H9 (cell line): Measurements from ENCODE around the gene PEX14. TPM values are rescaled to one million over a fixed set of nuclear protein-coding genes. Genes with fewer than 3 reads are reported as not detected.

Experiments
- DNase-seq: peaks from one replicate; pipeline ENCODE4 v3.0.0-alpha.2; 2017
- H2AFZ ChIP-seq: one replicate; pipeline ENCODE4 v1.6.1; 2013; ENCODE audit warnings: mild to moderate bottlenecking, low read length, control low read depth, moderate library complexity
- H2AK5ac ChIP-seq: 2 replicates; pipeline ENCODE4 v1.6.1; 2013; ENCODE audit warnings: low read length, control low read depth, mixed read lengths; ENCODE audit not compliant: insufficient read length
- H2BK120ac ChIP-seq: one replicate; pipeline ENCODE4 v1.6.1; 2013; ENCODE audit warnings: low read depth, mild to moderate bottlenecking, low read length, control low read depth, inconsistent platforms; ENCODE audit not compliant: poor library complexity, severe bottlenecking
- H2BK12ac ChIP-seq: 2 replicates; pipeline ENCODE4 v1.6.1; 2013; ENCODE audit warnings: low read length, control low read depth, mixed read lengths, low read depth; ENCODE audit not compliant: insufficient read length
- H2BK15ac ChIP-seq: 2 replicates; pipeline ENCODE4 v1.6.1; 2013; ENCODE audit warnings: low read depth, low read length, control low read depth
- H2BK20ac ChIP-seq: one replicate; pipeline ENCODE4 v1.6.1; 2013; ENCODE audit warnings: low read depth, mild to moderate bottlenecking, low read length, control low read depth, inconsistent platforms; ENCODE audit not compliant: poor library complexity, severe bottlenecking
- H2BK5ac ChIP-seq: 2 replicates; pipeline ENCODE4 v1.6.1; 2013; ENCODE audit warnings: low read length, control low read depth, mixed read lengths; ENCODE audit not compliant: insufficient read length
- H3K14ac ChIP-seq: 2 replicates; pipeline ENCODE4 v1.6.1; 2013; ENCODE audit warnings: low read length, control low read depth; ENCODE audit not compliant: insufficient read depth
- H3K18ac ChIP-seq: 2 replicates; pipeline ENCODE4 v1.6.1; 2013; ENCODE audit warnings: low read depth, mild to moderate bottlenecking, mixed read lengths, low read length, control low read depth; ENCODE audit not compliant: insufficient read length
- H3K23ac ChIP-seq: 2 replicates; pipeline ENCODE4 v1.6.1; 2013; ENCODE audit warnings: low read length, control low read depth, mixed read lengths, low read depth; ENCODE audit not compliant: insufficient read length
- H3K23me2 ChIP-seq: 2 replicates; pipeline ENCODE4 v1.6.1; 2013; ENCODE audit warnings: low read depth, mild to moderate bottlenecking, mixed read lengths, low read length, control low read depth; ENCODE audit not compliant: insufficient read length, poor library complexity, severe bottlenecking
- H3K27ac ChIP-seq: 2 replicates; pipeline ENCODE4 v1.5.1; 2013; ENCODE audit warnings: low read length, control low read depth, mixed read lengths, low read depth; ENCODE audit not compliant: insufficient read length
- H3K27me3 ChIP-seq: 2 replicates; pipeline ENCODE4 v1.6.1; 2013; ENCODE audit warnings: low read length, control low read depth, inconsistent platforms; ENCODE audit not compliant: insufficient read depth
- H3K4ac ChIP-seq: 2 replicates; pipeline ENCODE4 v1.6.1; 2013; ENCODE audit warnings: low read depth, mild to moderate bottlenecking, control low read depth, inconsistent platforms, low read length, moderate library complexity
- H3K4me1 ChIP-seq: 2 replicates; pipeline ENCODE4 v1.6.1; 2013; ENCODE audit warnings: low read length, control low read depth, inconsistent platforms; ENCODE audit not compliant: insufficient read depth
- H3K4me2 ChIP-seq: 2 replicates; pipeline ENCODE4 v1.6.1; 2013; ENCODE audit warnings: low read length, control low read depth, mixed read lengths; ENCODE audit not compliant: insufficient read length, insufficient read depth
- H3K56ac ChIP-seq: 2 replicates; pipeline ENCODE4 v1.6.1; 2013; ENCODE audit warnings: low read depth, mild to moderate bottlenecking, mixed read lengths, low read length, control low read depth; ENCODE audit not compliant: insufficient read length
- H3K79me1 ChIP-seq: 2 replicates; pipeline ENCODE4 v1.6.1; 2013; ENCODE audit warnings: low read depth, mild to moderate bottlenecking, moderate library complexity, low read length, control low read depth, inconsistent platforms; ENCODE audit not compliant: insufficient read depth, poor library complexity, severe bottlenecking
- H3K79me2 ChIP-seq: 2 replicates; pipeline ENCODE4 v1.6.1; 2013; ENCODE audit warnings: low read length, control low read depth, inconsistent platforms; ENCODE audit not compliant: insufficient read depth
- H3K9ac ChIP-seq: 2 replicates; pipeline ENCODE4 v1.6.1; 2013; ENCODE audit warnings: low read length, control low read depth, mixed read lengths; ENCODE audit not compliant: insufficient read length; ENCODE audit errors: extremely low read depth
- H3K9me3 ChIP-seq: one replicate; pipeline ENCODE4 v1.6.1; 2013; ENCODE audit warnings: low read depth, low read length, inconsistent platforms; ENCODE audit not compliant: control insufficient read depth
- H3T11ph ChIP-seq: one replicate; pipeline ENCODE4 v1.6.1; 2013; ENCODE audit warnings: mild to moderate bottlenecking, low read length, control low read depth, inconsistent platforms
- H4K20me1 ChIP-seq: one replicate; pipeline ENCODE4 v1.6.1; 2013; ENCODE audit not compliant: control insufficient read depth, insufficient read length, insufficient read depth
- H4K5ac ChIP-seq: 2 replicates; pipeline ENCODE4 v1.6.1; 2013; ENCODE audit warnings: low read depth, mild to moderate bottlenecking, mixed read lengths, low read length, control low read depth; ENCODE audit not compliant: insufficient read length
- H4K8ac ChIP-seq: replicated peaks from 2 replicates; pipeline ENCODE4 v1.6.1; 2013; ENCODE audit warnings: low read length, control low read depth, mixed read lengths, low read depth; ENCODE audit not compliant: insufficient read length
- H4K91ac ChIP-seq: 2 replicates; pipeline ENCODE4 v1.6.1; 2013; ENCODE audit warnings: low read depth, mild to moderate bottlenecking, moderate library complexity, mixed read lengths, low read length, control low read depth; ENCODE audit not compliant: insufficient read length
- H3K27ac Mint-ChIP-seq, 3 experiments: 2 replicates in 2 of 3; 3 replicates in 1 of 3; pipeline ENCODE4 v1.8.0; 2020 to 2021; ENCODE audit warnings: mixed read lengths in 3 of 3, mild to moderate bottlenecking in 1 of 3, moderate library complexity in 1 of 3
- H3K27me3 Mint-ChIP-seq: 2 replicates; pipeline ENCODE4 v1.8.0; 2021; ENCODE audit warnings: low read depth, mild to moderate bottlenecking, moderate library complexity, mixed read lengths
- H3K36me3 Mint-ChIP-seq, 3 experiments: 2 replicates in 2 of 3; 3 replicates in 1 of 3; pipeline ENCODE4 v1.8.0; 2020 to 2021; ENCODE audit warnings: low read depth in 3 of 3, mixed read lengths in 3 of 3; ENCODE audit not compliant: insufficient read depth in 1 of 3
- H3K4me1 Mint-ChIP-seq, 2 experiments: 2 replicates each; pipeline ENCODE4 v1.8.0; 2020; ENCODE audit warnings: mixed read lengths in 2 of 2
- H3K4me3 Mint-ChIP-seq, 2 experiments: 2 replicates in 1 of 2; 3 replicates in 1 of 2; pipeline ENCODE4 v1.8.0; 2020 to 2021; ENCODE audit warnings: mild to moderate bottlenecking in 2 of 2, mixed read lengths in 2 of 2, moderate library complexity in 1 of 2
- H3K9me3 Mint-ChIP-seq, 2 experiments: 2 replicates in 1 of 2; 3 replicates in 1 of 2; pipeline ENCODE4 v1.8.0; 2020; ENCODE audit warnings: mild to moderate bottlenecking in 2 of 2, mixed read lengths in 2 of 2, moderate library complexity in 1 of 2
- WGBS: extraction: QIAGEN DNeasy Blood & Tissue Kit; methylation state at CpG from one replicate; pipeline ENCODE4 v1.1.7; 2013; ENCODE audit warnings: missing lambda C conversion rate, low lambda C conversion rate, mixed read lengths; ENCODE audit not compliant: insufficient read length; ENCODE audit errors: extremely low coverage; 5-methylcytosine and 5-hydroxymethylcytosine counted together
- total RNA-seq: library from RNA; stranded (reverse); gene quantifications from 2 replicates; pipeline ENCODE4 v1.2.1, GENCODE V29; 2021
- TF ChIP-seq, protein P1 (sequence below): fragments of 200-600 bp; sonication (generic); conservative IDR thresholded peaks from 3 replicates; pipeline ENCODE4 v1.8.0; 2021; ENCODE audit warnings: antibody characterized with exemption, mild to moderate bottlenecking

The PEX14 gene
- total RNA-seq, 1 experiment from 2014 or later: 23.9 TPM

GRCh38 chr1:10588640-10589039 is 113.9 kb downstream of the PEX14 start:
- Histone ChIP-seq H3K79me2 (no peaks in the 10 kb centered on the region), H3K14ac (no peak overlapping the region), H3K18ac (no peak overlapping the region), H3K23ac (no peak overlapping the region), H2BK5ac (no peak overlapping the region), H3K9me3 (no peaks in the 10 kb centered on the region), H2BK20ac (no peak overlapping the region), H3T11ph (no peak overlapping the region), H2AK5ac (no peak overlapping the region), H3K9ac (no peak overlapping the region), H2AFZ (no peak overlapping the region), H3K27ac (no peak overlapping the region), H3K4ac (no peak overlapping the region), H3K4me2 (no peak overlapping the region), H3K4me1 (no peaks in the 10 kb centered on the region), H3K56ac (no peak overlapping the region), H3K79me1 (no peaks in the 10 kb centered on the region), H4K20me1 (no peaks in the 10 kb centered on the region), H3K23me2 (no peaks in the 10 kb centered on the region), H2BK120ac (no peak overlapping the region), H4K8ac (no peak overlapping the region), H2BK15ac (no peak overlapping the region), H4K91ac (no peak overlapping the region), H3K27me3 (no peaks in the 10 kb centered on the region), H4K5ac (no peak overlapping the region), H2BK12ac (no peak overlapping the region)
- peaks cover 0 to 4% (median 0%) of the 10 kb centered on the region in 3 experiments; a peak in 1 of 7 replicates for H3K36me3 Mint-ChIP-seq
- TF ChIP-seq, protein P1, sequence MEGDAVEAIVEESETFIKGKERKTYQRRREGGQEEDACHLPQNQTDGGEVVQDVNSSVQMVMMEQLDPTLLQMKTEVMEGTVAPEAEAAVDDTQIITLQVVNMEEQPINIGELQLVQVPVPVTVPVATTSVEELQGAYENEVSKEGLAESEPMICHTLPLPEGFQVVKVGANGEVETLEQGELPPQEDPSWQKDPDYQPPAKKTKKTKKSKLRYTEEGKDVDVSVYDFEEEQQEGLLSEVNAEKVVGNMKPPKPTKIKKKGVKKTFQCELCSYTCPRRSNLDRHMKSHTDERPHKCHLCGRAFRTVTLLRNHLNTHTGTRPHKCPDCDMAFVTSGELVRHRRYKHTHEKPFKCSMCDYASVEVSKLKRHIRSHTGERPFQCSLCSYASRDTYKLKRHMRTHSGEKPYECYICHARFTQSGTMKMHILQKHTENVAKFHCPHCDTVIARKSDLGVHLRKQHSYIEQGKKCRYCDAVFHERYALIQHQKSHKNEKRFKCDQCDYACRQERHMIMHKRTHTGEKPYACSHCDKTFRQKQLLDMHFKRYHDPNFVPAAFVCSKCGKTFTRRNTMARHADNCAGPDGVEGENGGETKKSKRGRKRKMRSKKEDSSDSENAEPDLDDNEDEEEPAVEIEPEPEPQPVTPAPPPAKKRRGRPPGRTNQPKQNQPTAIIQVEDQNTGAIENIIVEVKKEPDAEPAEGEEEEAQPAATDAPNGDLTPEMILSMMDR: no peak
- WGBS: no CpG with 5 or more reads among the region's 5 CpGs
- H3K27ac Mint-ChIP-seq: no peak overlapping the region; a peak in 1 of 7 replicates
- peaks cover 22 to 23% of the 10 kb centered on the region in 2 experiments for H3K4me1 Mint-ChIP-seq
- DNase-seq: no peak
- no peaks in the 10 kb centered on the region for H3K27me3 Mint-ChIP-seq
- H3K9me3 Mint-ChIP-seq: no peaks in the 10 kb centered on the region; a peak in 1 of 5 replicates
- no peak overlapping the region for H3K4me3 Mint-ChIP-seq
